Loucy (cell line): ENCODE measurements around the gene TJAP1.

Source experiments
- H2AFZ ChIP-seq: fragments of 200-600 bp; sonication (generic); 2 replicates; pipeline ENCODE4 v1.6.0; 2016; ENCODE audit warnings: antibody characterized with exemption, mild to moderate bottlenecking, low read length, moderate library complexity
- H3F3A ChIP-seq: fragments of 200-600 bp; 2 replicates; pipeline ENCODE4 v1.6.0; 2016; ENCODE audit warnings: antibody characterized with exemption, low read depth, mild to moderate bottlenecking
- H3K27me3 ChIP-seq: fragments of 200-600 bp; sonication (generic); 2 replicates; pipeline ENCODE4 v1.6.1; 2014; ENCODE audit warnings: low read length, mild to moderate bottlenecking; ENCODE audit not compliant: insufficient read depth, poor library complexity, severe bottlenecking
- H3K36me3 ChIP-seq: fragments of 200-600 bp; sonication (generic); 2 replicates; pipeline ENCODE4 v1.6.1; 2016; ENCODE audit warnings: low read length; ENCODE audit not compliant: insufficient read depth
- H3K4me1 ChIP-seq: fragments of 200-600 bp; sonication (generic); 2 replicates; pipeline ENCODE4 v1.5.1; 2014; ENCODE audit warnings: low read length, mild to moderate bottlenecking; ENCODE audit not compliant: insufficient read depth, poor library complexity, severe bottlenecking
- H3K4me2 ChIP-seq: fragments of 200-600 bp; sonication (generic); 2 replicates; pipeline ENCODE4 v1.6.0; 2014; ENCODE audit warnings: antibody characterized with exemption, low read length, low read depth, mild to moderate bottlenecking; ENCODE audit not compliant: poor library complexity, severe bottlenecking
- H3K4me3 ChIP-seq: fragments of 200-600 bp; sonication (generic); 2 replicates; pipeline ENCODE4 v1.5.1; 2014; ENCODE audit warnings: low read length, mild to moderate bottlenecking, mixed read lengths; ENCODE audit not compliant: poor library complexity, severe bottlenecking
- H3K79me2 ChIP-seq: fragments of 200-600 bp; sonication (generic); 2 replicates; pipeline ENCODE4 v1.6.1; 2014; ENCODE audit warnings: low read length; ENCODE audit not compliant: insufficient read depth
- H3K9ac ChIP-seq: fragments of 200-600 bp; sonication (generic); 2 replicates; pipeline ENCODE4 v1.6.0; 2014; ENCODE audit warnings: mild to moderate bottlenecking, low read depth, low read length, moderate library complexity; ENCODE audit not compliant: poor library complexity, severe bottlenecking
- H3K9me2 ChIP-seq: fragments of 200-600 bp; sonication (generic); replicated peaks from 2 replicates; pipeline ENCODE4 v1.6.1; 2016; ENCODE audit warnings: low read depth, low read length, mixed read lengths
- H3K9me3 ChIP-seq: fragments of 200-600 bp; sonication (generic); 2 replicates; pipeline ENCODE4 v1.6.1; 2014; ENCODE audit warnings: mild to moderate bottlenecking, antibody characterized with exemption, low read length, low read depth; ENCODE audit not compliant: insufficient read depth
- H4K20me1 ChIP-seq: fragments of 200-600 bp; sonication (generic); 2 replicates; pipeline ENCODE4 v1.6.0; 2014; ENCODE audit warnings: antibody characterized with exemption, low read length, mild to moderate bottlenecking; ENCODE audit not compliant: insufficient read depth, poor library complexity, severe bottlenecking
- EZH2phosphoT487 ChIP-seq: fragments of 200-600 bp; IDR thresholded peaks from 2 replicates; pipeline ENCODE4 v1.6.1; 2018; ENCODE audit warnings: antibody characterized with exemption, mild to moderate bottlenecking, moderate library complexity, borderline replicate concordance
- TF ChIP-seq, protein P1 (sequence below): fragments of 200-600 bp; sonication (generic); conservative IDR thresholded peaks from 2 replicates; pipeline ENCODE4 v1.5.1; 2014; ENCODE audit warnings: mild to moderate bottlenecking, antibody characterized with exemption, low read length

The TJAP1 gene

DNA sequence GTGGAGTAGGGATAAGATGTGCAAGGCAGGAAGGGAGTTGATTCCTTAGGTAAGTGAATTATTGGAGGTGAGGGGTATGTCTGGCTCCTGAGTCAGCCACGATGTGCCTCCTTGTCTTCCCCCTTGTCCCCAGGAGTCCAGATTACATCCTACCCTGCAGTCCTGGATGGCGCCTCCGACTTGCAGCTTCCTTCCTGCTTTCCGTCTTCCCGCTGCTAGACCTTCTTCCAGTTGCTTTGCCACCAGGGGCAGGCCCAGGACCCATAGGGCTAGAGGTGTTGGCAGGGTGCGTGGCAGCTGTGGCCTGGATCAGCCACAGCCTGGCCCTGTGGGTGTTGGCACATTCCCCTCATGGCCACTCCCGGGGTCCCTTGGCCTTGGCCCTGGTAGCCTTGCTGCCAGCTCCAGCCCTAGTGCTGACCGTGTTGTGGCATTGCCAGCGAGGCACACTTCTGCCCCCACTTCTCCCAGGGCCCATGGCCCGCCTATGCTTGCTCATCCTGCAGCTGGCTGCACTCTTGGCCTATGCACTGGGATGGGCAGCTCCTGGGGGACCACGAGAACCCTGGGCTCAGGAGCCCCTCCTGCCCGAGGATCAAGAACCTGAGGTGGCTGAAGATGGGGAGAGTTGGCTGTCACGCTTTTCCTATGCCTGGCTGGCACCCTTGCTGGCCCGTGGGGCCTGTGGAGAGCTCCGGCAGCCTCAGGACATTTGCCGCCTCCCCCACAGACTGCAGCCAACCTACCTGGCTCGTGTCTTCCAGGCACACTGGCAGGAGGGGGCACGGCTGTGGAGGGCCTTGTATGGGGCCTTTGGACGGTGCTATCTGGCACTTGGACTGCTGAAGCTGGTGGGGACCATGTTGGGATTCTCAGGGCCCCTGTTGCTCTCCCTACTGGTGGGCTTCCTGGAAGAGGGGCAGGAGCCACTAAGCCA lies 45.1 kb upstream of the TJAP1 start:
- Histone ChIP-seq H3K4me3 (no peak overlapping the region), H3K4me1 (peaks cover 9% of the 10 kb centered on the region), H3K9me2 (no peaks in the 10 kb centered on the region), H3K9ac (no peak overlapping the region), H4K20me1 (no peaks in the 10 kb centered on the region), H3F3A (no peaks in the 10 kb centered on the region), H3K27me3 (no peaks in the 10 kb centered on the region), H3K36me3 (no peaks in the 10 kb centered on the region), H3K4me2 (no peak overlapping the region), H3K79me2 (peaks cover 12% of the 10 kb centered on the region), H2AFZ (no peak overlapping the region), H3K9me3 (no peaks in the 10 kb centered on the region)
- TF ChIP-seq EZH2phosphoT487: no peak
- TF ChIP-seq, protein P1, sequence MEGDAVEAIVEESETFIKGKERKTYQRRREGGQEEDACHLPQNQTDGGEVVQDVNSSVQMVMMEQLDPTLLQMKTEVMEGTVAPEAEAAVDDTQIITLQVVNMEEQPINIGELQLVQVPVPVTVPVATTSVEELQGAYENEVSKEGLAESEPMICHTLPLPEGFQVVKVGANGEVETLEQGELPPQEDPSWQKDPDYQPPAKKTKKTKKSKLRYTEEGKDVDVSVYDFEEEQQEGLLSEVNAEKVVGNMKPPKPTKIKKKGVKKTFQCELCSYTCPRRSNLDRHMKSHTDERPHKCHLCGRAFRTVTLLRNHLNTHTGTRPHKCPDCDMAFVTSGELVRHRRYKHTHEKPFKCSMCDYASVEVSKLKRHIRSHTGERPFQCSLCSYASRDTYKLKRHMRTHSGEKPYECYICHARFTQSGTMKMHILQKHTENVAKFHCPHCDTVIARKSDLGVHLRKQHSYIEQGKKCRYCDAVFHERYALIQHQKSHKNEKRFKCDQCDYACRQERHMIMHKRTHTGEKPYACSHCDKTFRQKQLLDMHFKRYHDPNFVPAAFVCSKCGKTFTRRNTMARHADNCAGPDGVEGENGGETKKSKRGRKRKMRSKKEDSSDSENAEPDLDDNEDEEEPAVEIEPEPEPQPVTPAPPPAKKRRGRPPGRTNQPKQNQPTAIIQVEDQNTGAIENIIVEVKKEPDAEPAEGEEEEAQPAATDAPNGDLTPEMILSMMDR: no peak

DNA sequence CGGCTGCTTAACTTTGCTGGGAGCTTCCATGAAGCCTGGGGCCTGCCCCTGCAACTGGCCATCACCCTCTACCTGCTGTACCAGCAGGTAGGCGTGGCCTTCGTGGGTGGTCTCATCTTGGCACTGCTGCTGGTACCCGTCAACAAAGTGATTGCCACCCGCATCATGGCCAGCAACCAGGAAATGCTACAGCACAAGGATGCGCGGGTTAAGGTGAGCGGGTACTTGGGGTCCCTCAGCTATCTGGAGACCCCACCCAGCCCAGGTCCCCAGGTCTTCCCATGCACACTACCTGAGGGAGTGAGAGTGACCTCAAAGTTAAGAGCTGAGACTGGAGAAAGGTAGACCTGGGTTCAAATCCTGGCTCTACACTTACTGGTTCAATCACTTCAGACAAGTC lies 44.2 kb upstream of the TJAP1 start:
- peaks cover 9% of the 10 kb centered on the region for H3K4me1 ChIP-seq
- no peaks in the 10 kb centered on the region for H3K9me2 ChIP-seq
- H4K20me1 ChIP-seq: no peaks in the 10 kb centered on the region
- H3K36me3 ChIP-seq: no peaks in the 10 kb centered on the region
- no peak overlapping the region for H2AFZ ChIP-seq
- no peaks in the 10 kb centered on the region for H3K9me3 ChIP-seq
- no peaks in the 10 kb centered on the region for H3K27me3 ChIP-seq
- H3K4me3 ChIP-seq: no peak overlapping the region
- H3K4me2 ChIP-seq: no peak overlapping the region
- TF ChIP-seq, protein P1: no peak
- TF ChIP-seq EZH2phosphoT487: no peak
- peaks cover 10% of the 10 kb centered on the region for H3K79me2 ChIP-seq
- H3F3A ChIP-seq: no peaks in the 10 kb centered on the region
- no peak overlapping the region for H3K9ac ChIP-seq

DNA sequence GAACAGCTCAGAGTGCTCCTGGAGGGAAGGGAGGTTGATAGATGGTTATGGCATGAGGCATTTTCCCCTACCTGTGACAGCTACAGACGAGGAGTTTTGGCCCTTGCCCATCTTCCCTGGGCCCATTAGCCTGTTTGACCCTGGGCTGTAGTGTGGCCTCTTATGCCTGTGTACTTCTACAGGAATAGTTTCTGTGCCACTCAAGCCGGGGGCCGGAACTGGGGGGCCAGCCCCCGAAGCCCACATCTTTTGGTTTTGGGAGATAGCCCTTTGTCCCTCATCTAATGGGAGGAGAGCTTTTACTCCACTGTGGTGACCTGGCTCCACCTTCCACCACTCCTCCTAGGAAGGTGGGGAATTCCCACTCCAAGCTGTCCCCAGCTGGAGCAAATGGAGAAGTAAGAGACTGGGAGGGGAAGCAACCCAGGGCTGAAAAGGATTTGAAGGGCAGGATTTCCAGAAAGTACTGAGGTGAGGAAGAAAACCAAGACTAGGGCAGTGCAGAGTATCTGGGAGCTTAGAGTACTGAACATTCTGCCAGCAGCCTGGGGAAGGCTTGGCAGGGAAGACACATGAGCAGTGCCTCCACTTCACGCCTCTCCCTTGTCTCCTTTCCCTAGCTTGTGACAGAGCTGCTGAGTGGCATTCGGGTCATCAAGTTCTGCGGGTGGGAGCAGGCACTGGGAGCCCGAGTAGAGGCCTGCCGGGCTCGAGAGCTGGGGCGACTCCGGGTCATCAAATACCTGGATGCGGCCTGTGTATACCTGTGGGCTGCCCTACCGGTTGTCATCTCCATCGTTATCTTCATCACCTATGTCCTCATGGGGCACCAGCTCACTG lies 43.1 kb upstream of the TJAP1 start:
- Histone ChIP-seq H3K4me2 (no peak overlapping the region), H3F3A (no peaks in the 10 kb centered on the region), H3K9ac (no peak overlapping the region), H3K4me1 (no peaks in the 10 kb centered on the region), H3K36me3 (no peaks in the 10 kb centered on the region), H3K9me3 (no peaks in the 10 kb centered on the region), H2AFZ (no peak overlapping the region), H3K4me3 (no peak overlapping the region), H4K20me1 (no peaks in the 10 kb centered on the region), H3K79me2 (no peaks in the 10 kb centered on the region; the same call in 1 of the 2 replicates), H3K9me2 (no peaks in the 10 kb centered on the region), H3K27me3 (no peaks in the 10 kb centered on the region)
- no peak for TF ChIP-seq EZH2phosphoT487
- TF ChIP-seq, protein P1: no peak
